Suppressor macrophage treated with lipopolysaccharide for 1 hour (primary cell): ENCODE measurements around the gene TAAR5.
A peak's percentile ranks its signal among the peaks of the same experiment; 100 is the strongest.
"Not testable (repeated sequence)": the region's sequence is repeated elsewhere in the genome, so short reads cannot be mapped to it uniquely, and the experiment has no call there.

Source experiments
- DNase-seq, 3 donors: peaks; one replicate each; pipeline ENCODE4 v3.0.0-alpha.2; 2020 to 2022

The TAAR5 gene

GRCh38 chr6:132589454-132589853 lies at the start of gene TAAR5:
Gene TAAR5 (minus strand): TSS chr6:132589741. CDS start chr6:132589686, 55 bp downstream.
- DNase-seq = no peak

- DNase-seq = not testable (repeated sequence)
These were observed 47.6 kb upstream of the TAAR5 start for GRCh38 chr6:132637135-132637534.

GRCh38 chr6:132635906-132636305 lies 46.4 kb upstream of the TAAR5 start:
- DNase-seq = not testable (repeated sequence)

- not testable (repeated sequence) for DNase-seq
These were observed 45.7 kb upstream of the TAAR5 start for GRCh38 chr6:132635288-132635687.

GRCh38 chr6:132634796-132635195 lies 45.3 kb upstream of the TAAR5 start:
- DNase-seq = peak; percentile 14 to 51 (median 30)

GRCh38 chr6:132633362-132633761 lies 43.8 kb upstream of the TAAR5 start:
- no peak for DNase-seq

GRCh38 chr6:132624175-132624574 lies 34.6 kb upstream of the TAAR5 start, which contains the start of gene TAAR2:
Gene TAAR2 (minus strand): TSS chr6:132624275. CDS start chr6:132624275, 0 bp downstream.
- DNase-seq = no peak

- DNase-seq = no peak
These were observed 33.7 kb upstream of the TAAR5 start for GRCh38 chr6:132623106-132623845.

GRCh38 chr6:132616677-132617076 lies 27.1 kb upstream of the TAAR5 start:
- DNase-seq = no peak

GRCh38 chr6:132614554-132614953 lies 25.0 kb upstream of the TAAR5 start:
- peak in 1 of 3 donors; percentile 19 for DNase-seq

- DNase-seq = no peak
These were observed 23.0 kb upstream of the TAAR5 start for GRCh38 chr6:132612449-132613108.

- no peak for DNase-seq
These were observed 22.1 kb upstream of the TAAR5 start for GRCh38 chr6:132611616-132612015.

GRCh38 chr6:132607544-132608233 lies 18.1 kb upstream of the TAAR5 start:
- DNase-seq = no peak

GRCh38 chr6:132604635-132605152 lies 15.2 kb upstream of the TAAR5 start:
- no peak for DNase-seq

- DNase-seq = not testable (repeated sequence)
These were observed 11.4 kb upstream of the TAAR5 start for GRCh38 chr6:132600900-132601299.

GRCh38 chr6:132598473-132598872 lies 8.9 kb upstream of the TAAR5 start:
- peak in 2 of 3 donors; percentile 17 to 30 for DNase-seq

- no peak for DNase-seq
These were observed 6.7 kb upstream of the TAAR5 start for GRCh38 chr6:132596201-132596600.

- DNase-seq = peak; percentile 27 to 54 (median 29)
These were observed 3.3 kb upstream of the TAAR5 start for GRCh38 chr6:132592855-132593254.

GRCh38 chr6:132590362-132590761 lies 821 bp upstream of the TAAR5 start:
- DNase-seq = no peak

- peak; percentile 49 to 62 (median 56) for DNase-seq
These were observed 2.1 kb downstream of the TAAR5 start for GRCh38 chr6:132587424-132587823.

GRCh38 chr6:132584698-132585097 lies 4.8 kb downstream of the TAAR5 start:
- no peak for DNase-seq

GRCh38 chr6:132571774-132572173 lies 17.8 kb downstream of the TAAR5 start:
- DNase-seq = peak; percentile 65 to 86 (median 75)

- no peak for DNase-seq
These were observed 19.2 kb downstream of the TAAR5 start, which contains the start of gene TAAR6 for GRCh38 chr6:132570221-132570777. Gene TAAR6 (plus strand): TSS chr6:132570322. CDS start chr6:132570322, 0 bp downstream.
